Glutamatergic neuron (in vitro differentiated cells): ENCODE measurements around the gene PLBD2. TPM values are rescaled to one million over a fixed set of nuclear protein-coding genes. Genes with fewer than 3 reads are reported as not detected.

Experiments
- DNase-seq: peaks from one replicate; pipeline ENCODE4 v3.0.0; 2022
- H3K27ac Mint-ChIP-seq: one replicate; pipeline ENCODE4 v1.8.0; 2020; ENCODE audit warnings: mild to moderate bottlenecking, mixed read lengths, inconsistent platforms; ENCODE audit not compliant: unreplicated experiment
- H3K27me3 Mint-ChIP-seq: one replicate; pipeline ENCODE4 v1.8.0; 2020; ENCODE audit warnings: mild to moderate bottlenecking, moderate library complexity, mixed read lengths, inconsistent platforms; ENCODE audit not compliant: unreplicated experiment
- H3K36me3 Mint-ChIP-seq: one replicate; pipeline ENCODE4 v1.8.0; 2020; ENCODE audit warnings: mild to moderate bottlenecking, mixed read lengths, inconsistent platforms; ENCODE audit not compliant: unreplicated experiment
- H3K4me1 Mint-ChIP-seq: one replicate; pipeline ENCODE4 v1.8.0; 2020; ENCODE audit warnings: mild to moderate bottlenecking, low read depth, mixed read lengths, inconsistent platforms; ENCODE audit not compliant: unreplicated experiment
- H3K4me3 Mint-ChIP-seq: one replicate; pipeline ENCODE4 v1.8.0; 2020; ENCODE audit warnings: mild to moderate bottlenecking, mixed read lengths, inconsistent platforms; ENCODE audit not compliant: unreplicated experiment
- H3K9me3 Mint-ChIP-seq: one replicate; pipeline ENCODE4 v1.8.0; 2020; ENCODE audit warnings: mild to moderate bottlenecking, moderate library complexity, mixed read lengths, inconsistent platforms; ENCODE audit not compliant: unreplicated experiment
- total RNA-seq: library from RNA; stranded (reverse); fragmentation: NEBNext Ultra II Directional; extraction: Animal tissue kit (Norgen Biotek cat#: 25700); gene quantifications from one replicate; pipeline ENCODE4 v1.2.1, GENCODE V29; 2021; ENCODE audit not compliant: unreplicated experiment
- TF ChIP-seq, protein P1 (sequence below): fragments of 200-600 bp; sonication (generic); IDR thresholded peaks from one replicate; pipeline ENCODE4 v1.5.0; 2021; ENCODE audit not compliant: partially characterized antibody, unreplicated experiment

The PLBD2 gene
- total RNA-seq, 1 donor from 2014 or later, result 85.7 TPM

DNA sequence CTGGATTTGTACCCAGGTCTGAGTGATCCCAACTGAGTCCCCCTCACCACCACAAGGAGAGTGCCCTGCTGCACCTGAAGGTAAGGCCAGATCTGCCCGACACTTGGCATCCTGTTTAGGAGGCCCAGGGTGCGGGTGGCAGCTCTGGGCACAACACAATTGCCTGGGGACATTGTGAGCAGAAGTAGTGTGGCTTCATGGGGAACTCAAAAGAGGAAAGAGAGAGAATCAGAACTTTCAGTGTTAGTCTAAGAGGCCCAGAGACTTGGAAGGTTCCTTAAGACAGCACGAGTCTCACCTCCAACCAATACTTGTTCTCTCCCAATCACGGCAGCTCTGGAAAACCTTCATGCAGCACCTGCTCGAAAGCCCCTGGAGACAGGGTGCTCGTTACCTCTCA lies 16.9 kb upstream of the PLBD2 start:
- no peak overlapping the region for H3K4me3 Mint-ChIP-seq
- H3K9me3 Mint-ChIP-seq, result no peaks in the 10 kb centered on the region
- TF ChIP-seq, protein P1, sequence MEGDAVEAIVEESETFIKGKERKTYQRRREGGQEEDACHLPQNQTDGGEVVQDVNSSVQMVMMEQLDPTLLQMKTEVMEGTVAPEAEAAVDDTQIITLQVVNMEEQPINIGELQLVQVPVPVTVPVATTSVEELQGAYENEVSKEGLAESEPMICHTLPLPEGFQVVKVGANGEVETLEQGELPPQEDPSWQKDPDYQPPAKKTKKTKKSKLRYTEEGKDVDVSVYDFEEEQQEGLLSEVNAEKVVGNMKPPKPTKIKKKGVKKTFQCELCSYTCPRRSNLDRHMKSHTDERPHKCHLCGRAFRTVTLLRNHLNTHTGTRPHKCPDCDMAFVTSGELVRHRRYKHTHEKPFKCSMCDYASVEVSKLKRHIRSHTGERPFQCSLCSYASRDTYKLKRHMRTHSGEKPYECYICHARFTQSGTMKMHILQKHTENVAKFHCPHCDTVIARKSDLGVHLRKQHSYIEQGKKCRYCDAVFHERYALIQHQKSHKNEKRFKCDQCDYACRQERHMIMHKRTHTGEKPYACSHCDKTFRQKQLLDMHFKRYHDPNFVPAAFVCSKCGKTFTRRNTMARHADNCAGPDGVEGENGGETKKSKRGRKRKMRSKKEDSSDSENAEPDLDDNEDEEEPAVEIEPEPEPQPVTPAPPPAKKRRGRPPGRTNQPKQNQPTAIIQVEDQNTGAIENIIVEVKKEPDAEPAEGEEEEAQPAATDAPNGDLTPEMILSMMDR, result no peak
- no peak overlapping the region for H3K27ac Mint-ChIP-seq
- no peak for DNase-seq
- no peaks in the 10 kb centered on the region for H3K4me1 Mint-ChIP-seq
- H3K36me3 Mint-ChIP-seq, result no peaks in the 10 kb centered on the region
- H3K27me3 Mint-ChIP-seq, result no peaks in the 10 kb centered on the region

DNA sequence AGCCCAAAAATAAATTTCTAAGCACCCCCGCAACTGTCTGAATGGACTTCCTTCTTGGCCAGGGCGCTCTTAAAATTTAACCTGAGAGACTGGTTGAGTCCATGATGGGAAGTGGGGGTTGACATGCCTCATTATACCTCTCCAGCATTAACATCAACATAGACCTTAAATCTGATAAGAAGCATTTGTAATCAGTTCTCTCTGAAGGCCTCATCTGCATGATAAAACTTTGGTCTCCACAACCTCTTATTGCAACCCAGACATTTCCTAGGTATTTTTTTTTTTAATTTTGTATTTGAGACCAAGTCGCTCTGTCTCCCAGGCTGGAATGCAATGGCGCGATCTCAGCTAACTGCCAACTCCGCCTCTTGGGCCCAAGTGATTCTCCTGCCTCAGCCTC lies 13.1 kb upstream of the PLBD2 start:
- H3K4me1 Mint-ChIP-seq, result peaks cover 2% of the 10 kb centered on the region
- TF ChIP-seq, protein P1, result no peak
- no peak for DNase-seq
- H3K36me3 Mint-ChIP-seq, result no peaks in the 10 kb centered on the region
- no peak overlapping the region for H3K27ac Mint-ChIP-seq
- H3K4me3 Mint-ChIP-seq, result no peak overlapping the region
- H3K27me3 Mint-ChIP-seq, result no peaks in the 10 kb centered on the region
- H3K9me3 Mint-ChIP-seq, result no peaks in the 10 kb centered on the region

DNA sequence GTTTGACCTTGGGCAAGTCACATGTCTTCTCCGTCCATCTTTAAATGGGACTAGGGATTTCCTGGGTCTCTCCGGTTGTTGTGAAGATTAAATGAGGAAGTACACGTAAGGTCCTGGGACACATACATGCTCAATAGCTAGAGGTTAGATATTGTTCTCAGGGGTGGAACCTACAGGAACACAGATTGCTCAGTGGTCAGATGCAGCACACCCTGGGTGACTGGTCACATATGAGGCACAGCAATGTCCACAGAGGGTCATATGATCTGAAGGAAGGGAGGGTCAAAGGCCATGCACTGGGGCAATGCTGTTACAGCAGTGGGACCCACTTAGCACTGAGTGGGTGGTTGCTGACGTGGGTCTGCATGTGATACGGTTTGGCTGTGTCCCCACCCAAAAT lies 12.0 kb upstream of the PLBD2 start:
- peaks cover 2% of the 10 kb centered on the region for H3K4me1 Mint-ChIP-seq
- H3K36me3 Mint-ChIP-seq, result no peaks in the 10 kb centered on the region
- no peak overlapping the region for H3K27ac Mint-ChIP-seq
- H3K27me3 Mint-ChIP-seq, result no peaks in the 10 kb centered on the region
- H3K4me3 Mint-ChIP-seq, result no peak overlapping the region
- H3K9me3 Mint-ChIP-seq, result no peaks in the 10 kb centered on the region
- DNase-seq, result no peak
- TF ChIP-seq, protein P1, result no peak

DNA sequence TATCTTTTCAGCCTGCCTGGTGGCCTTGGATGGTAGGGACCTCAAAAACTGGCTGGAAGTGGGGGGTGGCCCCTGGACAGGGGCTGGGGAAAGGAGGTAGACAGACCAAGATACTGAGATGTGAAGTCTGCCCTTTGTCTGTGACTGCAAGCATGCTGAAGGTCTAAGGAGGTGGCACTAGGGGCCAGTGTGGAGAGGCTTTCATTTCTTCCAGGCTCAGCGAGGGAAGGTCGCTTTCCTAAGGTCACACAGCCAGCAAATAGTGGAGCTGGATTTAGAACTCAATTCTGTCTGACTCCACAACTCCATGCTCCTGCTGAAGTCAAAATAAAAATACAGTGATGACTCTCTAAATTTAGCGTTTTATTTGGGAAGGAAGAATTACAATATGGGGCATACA lies 11.3 kb upstream of the PLBD2 start:
- Mint-ChIP-seq H3K27me3 (no peaks in the 10 kb centered on the region), H3K36me3 (no peaks in the 10 kb centered on the region), H3K27ac (no peak overlapping the region), H3K4me1 (peaks cover 2% of the 10 kb centered on the region), H3K4me3 (no peak overlapping the region), H3K9me3 (peaks cover 2% of the 10 kb centered on the region)
- DNase-seq, result no peak
- TF ChIP-seq, protein P1, result no peak

DNA sequence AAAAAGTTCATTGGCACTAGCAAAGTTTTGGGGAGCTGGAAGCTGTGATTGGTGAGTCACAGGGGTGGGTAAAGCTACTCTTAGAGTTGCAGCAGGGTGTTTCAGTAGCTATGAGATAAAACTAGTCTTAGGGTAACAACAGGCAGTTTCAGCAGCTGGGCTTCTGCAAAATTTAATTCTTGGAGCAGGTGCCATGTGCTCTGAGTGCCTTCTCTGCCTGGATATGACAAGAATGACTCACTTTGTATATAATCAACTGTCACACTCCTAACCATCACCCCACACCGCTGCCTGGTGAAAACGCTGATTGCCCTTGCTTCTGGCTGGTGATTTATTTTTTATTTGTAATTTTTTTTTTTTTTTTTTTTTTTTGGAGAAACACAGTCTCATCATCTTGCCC lies 10.5 kb upstream of the PLBD2 start:
- Mint-ChIP-seq H3K4me1 (peaks cover 2% of the 10 kb centered on the region), H3K27me3 (no peaks in the 10 kb centered on the region), H3K27ac (no peak overlapping the region), H3K9me3 (peaks cover 2% of the 10 kb centered on the region), H3K36me3 (no peaks in the 10 kb centered on the region), H3K4me3 (no peak overlapping the region)
- DNase-seq, result no peak
- TF ChIP-seq, protein P1, result no peak
